Erythroblast (primary cell): Measurements from ENCODE around the gene STRIP2.

Experiments
- GATA1 ChIP-seq: IDR thresholded peaks from 2 replicates; pipeline ENCODE4 v1.6.1; 2011; ENCODE audit warnings: low read depth, mild to moderate bottlenecking, control low read depth, low read length, moderate library complexity
- POLR2A ChIP-seq: IDR thresholded peaks from 2 replicates; pipeline ENCODE4 v1.6.1; 2011; ENCODE audit warnings: mild to moderate bottlenecking, low read length

GRCh38 chr7:129497156-129497555 is 62.9 kb downstream of the STRIP2 start:
- TF ChIP-seq POLR2A (no peak), GATA1 (no peak)
